ENCODE results near the gene STK35. TPM values are rescaled to one million over a fixed set of nuclear protein-coding genes. Genes with fewer than 3 reads are reported as not detected.

Gene STK35
- total and polyA plus RNA-seq, 4 donors, result 1.6 to 13.8 (median 7.8) TPM

DNA sequence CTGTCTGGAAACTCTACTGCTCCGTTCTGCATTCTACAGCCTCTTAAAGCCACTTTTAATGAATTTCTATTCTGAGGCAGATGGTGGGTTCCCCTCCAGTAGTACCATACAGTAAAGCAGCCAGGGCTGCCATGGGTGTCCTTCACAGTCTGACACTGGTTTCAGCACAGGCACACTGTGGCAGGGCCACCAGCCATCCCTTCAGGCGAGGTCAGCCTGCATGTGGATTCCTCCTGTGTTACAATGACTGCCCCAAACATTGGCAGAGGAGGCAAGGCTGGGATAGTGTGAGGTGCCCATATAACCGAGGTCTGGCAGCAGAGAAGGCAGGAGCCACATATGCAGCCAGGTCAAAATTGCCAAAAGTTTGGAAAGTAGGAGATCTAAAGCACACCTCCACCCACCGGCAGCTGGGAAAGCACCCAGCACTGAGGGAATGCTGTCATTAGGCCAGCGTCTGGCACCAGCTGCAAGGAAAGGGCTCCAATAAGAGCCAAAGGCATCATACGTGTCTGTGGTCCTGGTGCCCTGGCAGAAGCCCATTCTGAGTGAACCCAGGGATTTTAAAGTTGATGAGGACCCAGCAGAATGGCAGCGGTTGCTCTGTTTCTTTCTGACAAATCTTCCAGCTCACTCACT is 24.0 kb downstream of the STK35 start:
- 18 to 23% methylated on average over 7 of the region's 7 CpGs for WGBS, 2 donors
- ATAC-seq (ENCODE audit: low FRiP score), result no peak
- Histone ChIP-seq H3K36me3 (ENCODE audit: control insufficient read depth in 1 of 2, insufficient read depth in 2 of 2, low read length in 1 of 2) (no peaks in the 10 kb centered on the region), H3K27me3 (ENCODE audit: control insufficient read depth in 1 of 2, insufficient read depth in 2 of 2, low read length in 1 of 2) (no peaks in the 10 kb centered on the region), H3K27ac (ENCODE audit: low read depth in 1 of 2, low read length in 2 of 2) (no peak overlapping the region), H3K9me3 (ENCODE audit: control insufficient read depth, low read length) (no peaks in the 10 kb centered on the region), H3K4me1 (ENCODE audit: control insufficient read depth in 1 of 2, insufficient read depth in 2 of 2, low read length in 2 of 2) (no peaks in the 10 kb centered on the region), H3K4me3 (ENCODE audit: low read length in 2 of 2) (no peak overlapping the region)
- DNase-seq, result no peak
- intact Hi-C loops (cut with DNase I), result no loop called here

- intact Hi-C loops (cut with DNase I), result no loop called here
- WGBS, 2 donors, result 22 to 25% methylated on average over 1 of the region's 1 CpG
- no peak for DNase-seq
- no peak for ATAC-seq (ENCODE audit: low FRiP score)
- Histone ChIP-seq H3K4me1 (ENCODE audit: control insufficient read depth in 1 of 2, insufficient read depth in 2 of 2, low read length in 2 of 2) (peaks cover 0 to 5% of the 10 kb centered on the region in 2 donors), H3K9me3 (ENCODE audit: control insufficient read depth, low read length) (no peaks in the 10 kb centered on the region), H3K4me3 (ENCODE audit: low read length in 2 of 2) (no peak overlapping the region), H3K27ac (ENCODE audit: low read depth in 1 of 2, low read length in 2 of 2) (no peak overlapping the region), H3K27me3 (ENCODE audit: control insufficient read depth in 1 of 2, insufficient read depth in 2 of 2, low read length in 1 of 2) (no peaks in the 10 kb centered on the region), H3K36me3 (ENCODE audit: control insufficient read depth in 1 of 2, insufficient read depth in 2 of 2, low read length in 1 of 2) (no peaks in the 10 kb centered on the region)
Measured at GRCh38 chr20:2127238-2127637, 25.6 kb downstream of the STK35 start.

- H3K4me1 ChIP-seq (ENCODE audit: control insufficient read depth in 1 of 2, insufficient read depth in 2 of 2, low read length in 2 of 2), result peaks cover 0 to 5% of the 10 kb centered on the region in 2 donors
Measured at GRCh38 chr20:2128542-2128941, 26.9 kb downstream of the STK35 start.

DNA sequence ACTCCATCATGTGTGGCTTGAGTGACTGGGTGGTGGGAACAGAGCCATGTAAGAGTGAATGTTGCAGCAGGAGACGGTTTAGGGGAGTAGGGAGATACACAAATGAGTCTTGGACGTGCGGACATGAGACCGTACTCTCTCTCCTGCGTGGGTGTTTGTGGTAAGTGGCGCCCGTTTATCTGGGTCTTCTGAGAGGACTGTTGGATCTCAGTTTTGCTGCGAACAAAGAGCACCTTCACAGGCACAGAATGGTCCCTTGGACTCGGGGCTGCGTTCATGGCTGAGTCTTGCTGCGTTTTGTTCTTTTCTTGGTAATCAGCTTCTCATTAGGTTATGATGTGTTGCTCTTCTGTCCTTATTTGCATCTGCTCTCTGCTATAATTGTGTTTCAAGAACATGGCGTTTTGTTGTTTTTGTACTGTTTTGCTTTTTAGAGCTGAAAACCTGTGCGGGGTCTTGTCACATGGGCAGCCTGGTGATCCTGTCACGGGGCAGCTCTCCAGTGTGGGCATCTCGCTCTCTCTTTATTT is 28.5 kb downstream of the STK35 start:
- no peaks in the 10 kb centered on the region for H3K36me3 ChIP-seq (ENCODE audit: control insufficient read depth in 1 of 2, insufficient read depth in 2 of 2, low read length in 1 of 2)
- ATAC-seq (ENCODE audit: low FRiP score) (no peak), DNase-seq (peak in 1 of 2 donors; percentile 27)
- no peaks in the 10 kb centered on the region for H3K9me3 ChIP-seq (ENCODE audit: control insufficient read depth, low read length)
- H3K4me3 ChIP-seq (ENCODE audit: low read length in 2 of 2), result no peak overlapping the region
- 89 to 90% methylated on average over 15 of the region's 15 CpGs for WGBS, 2 donors
- intact Hi-C loops (cut with DNase I), result no loop called here
- H3K4me1 ChIP-seq (ENCODE audit: control insufficient read depth in 1 of 2, insufficient read depth in 2 of 2, low read length in 2 of 2), result peaks cover 0 to 5% of the 10 kb centered on the region in 2 donors
- H3K27me3 ChIP-seq (ENCODE audit: control insufficient read depth in 1 of 2, insufficient read depth in 2 of 2, low read length in 1 of 2), result no peaks in the 10 kb centered on the region
- H3K27ac ChIP-seq (ENCODE audit: low read depth in 1 of 2, low read length in 2 of 2), result no peak overlapping the region

More at GRCh38 chr20:2128542-2128941, 26.9 kb downstream of the STK35 start:
- Histone ChIP-seq H3K27ac (ENCODE audit: low read depth in 1 of 2, low read length in 2 of 2) (no peak overlapping the region), H3K27me3 (ENCODE audit: control insufficient read depth in 1 of 2, insufficient read depth in 2 of 2, low read length in 1 of 2) (no peaks in the 10 kb centered on the region), H3K4me3 (ENCODE audit: low read length in 2 of 2) (no peak overlapping the region), H3K36me3 (ENCODE audit: control insufficient read depth in 1 of 2, insufficient read depth in 2 of 2, low read length in 1 of 2) (no peaks in the 10 kb centered on the region), H3K9me3 (ENCODE audit: control insufficient read depth, low read length) (no peaks in the 10 kb centered on the region)
- DNase-seq (no peak), ATAC-seq (ENCODE audit: low FRiP score) (no peak)
- intact Hi-C loops (cut with DNase I), result no loop called here
- 80 to 86% methylated on average over 6 of the region's 6 CpGs for WGBS, 2 donors

DNA sequence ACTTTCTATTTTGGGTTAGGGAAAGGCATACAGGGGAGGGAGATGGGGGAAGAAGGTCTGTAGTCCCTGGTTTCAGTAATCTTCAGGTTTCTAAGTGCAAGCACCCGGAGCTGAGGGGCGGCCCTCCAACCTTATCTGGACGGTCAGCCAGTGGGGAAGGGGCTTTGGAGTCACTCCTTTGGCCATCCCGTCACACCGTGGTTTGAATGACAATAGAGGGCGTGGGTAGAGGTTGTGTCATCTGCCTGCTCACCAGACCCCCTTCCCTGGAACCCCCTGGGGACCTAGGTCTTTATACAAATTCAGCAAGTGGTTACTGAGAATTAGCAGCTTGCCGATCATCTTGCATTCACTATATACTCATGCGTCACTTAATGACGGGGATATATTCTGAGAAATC is 29.1 kb downstream of the STK35 start:
- no peak overlapping the region for H3K4me3 ChIP-seq (ENCODE audit: low read length in 2 of 2)
- 86 to 89% methylated on average over 9 of the region's 9 CpGs for WGBS, 2 donors
- intact Hi-C loops (cut with DNase I), result no loop called here
- DNase-seq (peak in 1 of 2 donors; percentile 34), ATAC-seq (ENCODE audit: low FRiP score) (no peak)
- no peaks in the 10 kb centered on the region for H3K27me3 ChIP-seq (ENCODE audit: control insufficient read depth in 1 of 2, insufficient read depth in 2 of 2, low read length in 1 of 2)
- peaks cover 0 to 5% of the 10 kb centered on the region in 2 donors for H3K4me1 ChIP-seq (ENCODE audit: control insufficient read depth in 1 of 2, insufficient read depth in 2 of 2, low read length in 2 of 2)
- no peaks in the 10 kb centered on the region for H3K36me3 ChIP-seq (ENCODE audit: control insufficient read depth in 1 of 2, insufficient read depth in 2 of 2, low read length in 1 of 2)
- no peaks in the 10 kb centered on the region for H3K9me3 ChIP-seq (ENCODE audit: control insufficient read depth, low read length)
- H3K27ac ChIP-seq (ENCODE audit: low read depth in 1 of 2, low read length in 2 of 2), result no peak overlapping the region

DNA sequence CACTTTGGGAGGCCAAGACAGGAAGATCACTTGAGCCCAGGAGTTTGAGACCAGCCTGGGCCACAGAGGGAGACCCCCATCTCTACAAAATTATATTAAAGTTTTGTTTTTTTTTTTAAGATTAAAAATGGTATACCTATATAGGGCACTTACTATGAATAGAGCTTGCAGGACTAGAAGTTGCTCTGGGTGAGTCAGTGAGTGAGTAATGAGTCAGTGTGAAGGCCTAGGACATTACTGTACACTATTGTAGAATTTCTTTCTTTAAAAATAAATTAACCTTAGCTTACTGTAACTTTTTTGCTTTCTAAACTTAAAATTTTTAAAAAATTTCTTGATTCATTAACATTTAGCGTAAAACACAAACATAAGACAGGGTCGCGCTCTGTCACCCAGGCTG is 29.7 kb downstream of the STK35 start:
- peaks cover 0 to 5% of the 10 kb centered on the region in 2 donors for H3K4me1 ChIP-seq (ENCODE audit: control insufficient read depth in 1 of 2, insufficient read depth in 2 of 2, low read length in 2 of 2)
- H3K36me3 ChIP-seq (ENCODE audit: control insufficient read depth in 1 of 2, insufficient read depth in 2 of 2, low read length in 1 of 2), result no peaks in the 10 kb centered on the region
- no peak overlapping the region for H3K4me3 ChIP-seq (ENCODE audit: low read length in 2 of 2)
- WGBS, 2 donors, result 95 to 97% methylated on average over 3 of the region's 3 CpGs
- ATAC-seq (ENCODE audit: low FRiP score) (no peak), DNase-seq (no peak)
- H3K27ac ChIP-seq (ENCODE audit: low read depth in 1 of 2, low read length in 2 of 2), result no peak overlapping the region
- H3K27me3 ChIP-seq (ENCODE audit: control insufficient read depth in 1 of 2, insufficient read depth in 2 of 2, low read length in 1 of 2), result no peaks in the 10 kb centered on the region
- no peaks in the 10 kb centered on the region for H3K9me3 ChIP-seq (ENCODE audit: control insufficient read depth, low read length)
- intact Hi-C loops (cut with DNase I), result no loop called here

- no peaks in the 10 kb centered on the region for H3K27me3 ChIP-seq (ENCODE audit: control insufficient read depth in 1 of 2, insufficient read depth in 2 of 2, low read length in 1 of 2)
- peaks cover 0 to 5% of the 10 kb centered on the region in 2 donors for H3K4me1 ChIP-seq (ENCODE audit: control insufficient read depth in 1 of 2, insufficient read depth in 2 of 2, low read length in 2 of 2)
- peak in 1 of 2 donors; percentile 34 for DNase-seq
- intact Hi-C loops (cut with DNase I), result no loop called here
- WGBS, 2 donors, result 92 to 94% methylated on average over 3 of the region's 3 CpGs
- peaks cover 0 to under 1% of the 10 kb centered on the region in 2 donors for H3K36me3 ChIP-seq (ENCODE audit: control insufficient read depth in 1 of 2, insufficient read depth in 2 of 2, low read length in 1 of 2)
- no peak for ATAC-seq (ENCODE audit: low FRiP score)
- no peak overlapping the region for H3K4me3 ChIP-seq (ENCODE audit: low read length in 2 of 2)
- no peaks in the 10 kb centered on the region for H3K9me3 ChIP-seq (ENCODE audit: control insufficient read depth, low read length)
- no peak overlapping the region for H3K27ac ChIP-seq (ENCODE audit: low read depth in 1 of 2, low read length in 2 of 2)
Measured at GRCh38 chr20:2132461-2132901, 30.9 kb downstream of the STK35 start.

- Histone ChIP-seq H3K4me3 (ENCODE audit: low read length in 2 of 2) (no peak overlapping the region), H3K27ac (ENCODE audit: low read depth in 1 of 2, low read length in 2 of 2) (no peak overlapping the region), H3K36me3 (ENCODE audit: control insufficient read depth in 1 of 2, insufficient read depth in 2 of 2, low read length in 1 of 2) (peaks cover 0 to 3% of the 10 kb centered on the region in 2 donors), H3K9me3 (ENCODE audit: control insufficient read depth, low read length) (no peaks in the 10 kb centered on the region), H3K27me3 (ENCODE audit: control insufficient read depth in 1 of 2, insufficient read depth in 2 of 2, low read length in 1 of 2) (no peaks in the 10 kb centered on the region), H3K4me1 (ENCODE audit: control insufficient read depth in 1 of 2, insufficient read depth in 2 of 2, low read length in 2 of 2) (peaks cover 0 to 5% of the 10 kb centered on the region in 2 donors)
- intact Hi-C loops (cut with DNase I), result no loop called here
- ATAC-seq (ENCODE audit: low FRiP score) (peak; percentile 80), DNase-seq (peak; percentile 73 to 78)
- 51 to 52% methylated on average over 9 of the region's 9 CpGs for WGBS, 2 donors
Measured at GRCh38 chr20:2133318-2134183, 31.9 kb downstream of the STK35 start.
